Eye (tissue), 1 donor: ENCODE data around the gene IQGAP3.
A peak's percentile ranks its signal among the peaks of the same experiment; 100 is the strongest.
"Not testable (repeated sequence)": the region's sequence is repeated elsewhere in the genome, so short reads cannot be mapped to it uniquely, and the experiment has no call there.

Source experiments
- DNase-seq: peaks from one replicate; pipeline ENCODE4 v3.0.0-alpha.2; 2015

IQGAP3 gene

GRCh38 chr1:156594190-156594589 is 21.8 kb upstream of the IQGAP3 start:
- DNase-seq = no peak

- DNase-seq = no peak
Measured at GRCh38 chr1:156593661-156593989, 21.3 kb upstream of the IQGAP3 start.

DNA sequence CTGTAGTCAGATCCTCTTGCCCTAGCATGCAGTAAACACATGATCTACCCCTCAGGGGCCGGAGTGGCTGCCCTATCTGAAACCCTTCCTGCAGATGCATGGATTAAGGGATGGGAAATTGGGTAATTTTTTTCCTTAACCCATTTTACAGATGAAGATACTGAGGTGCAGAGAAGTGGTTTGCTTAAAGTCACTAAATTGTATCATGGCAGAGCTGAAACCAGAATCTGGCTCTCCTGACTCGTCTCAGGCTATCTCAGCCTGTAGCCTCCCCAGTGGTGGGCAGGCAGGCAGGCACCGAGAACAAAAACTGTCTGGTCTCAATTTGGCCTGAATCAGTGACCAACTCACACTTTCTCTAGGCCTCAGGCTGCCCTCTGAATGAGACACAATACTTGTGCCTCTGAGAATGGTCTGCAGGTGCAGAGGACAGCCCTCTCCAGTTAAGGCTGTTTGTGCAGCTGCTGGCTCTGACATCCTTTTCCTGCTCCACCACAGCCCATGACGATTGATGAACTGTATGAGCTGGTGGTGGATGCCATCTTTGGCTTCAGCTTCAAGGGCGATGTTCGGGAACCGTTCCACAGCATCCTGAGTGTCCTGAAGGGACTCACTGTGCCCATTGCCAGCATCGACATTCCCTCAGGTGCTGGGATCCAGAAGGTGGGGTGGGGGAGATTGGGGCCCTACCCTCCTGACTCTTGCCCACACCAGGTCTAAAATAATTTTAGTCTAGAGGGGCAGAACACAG is 20.7 kb upstream of the IQGAP3 start:
- DNase-seq = no peak

DNA sequence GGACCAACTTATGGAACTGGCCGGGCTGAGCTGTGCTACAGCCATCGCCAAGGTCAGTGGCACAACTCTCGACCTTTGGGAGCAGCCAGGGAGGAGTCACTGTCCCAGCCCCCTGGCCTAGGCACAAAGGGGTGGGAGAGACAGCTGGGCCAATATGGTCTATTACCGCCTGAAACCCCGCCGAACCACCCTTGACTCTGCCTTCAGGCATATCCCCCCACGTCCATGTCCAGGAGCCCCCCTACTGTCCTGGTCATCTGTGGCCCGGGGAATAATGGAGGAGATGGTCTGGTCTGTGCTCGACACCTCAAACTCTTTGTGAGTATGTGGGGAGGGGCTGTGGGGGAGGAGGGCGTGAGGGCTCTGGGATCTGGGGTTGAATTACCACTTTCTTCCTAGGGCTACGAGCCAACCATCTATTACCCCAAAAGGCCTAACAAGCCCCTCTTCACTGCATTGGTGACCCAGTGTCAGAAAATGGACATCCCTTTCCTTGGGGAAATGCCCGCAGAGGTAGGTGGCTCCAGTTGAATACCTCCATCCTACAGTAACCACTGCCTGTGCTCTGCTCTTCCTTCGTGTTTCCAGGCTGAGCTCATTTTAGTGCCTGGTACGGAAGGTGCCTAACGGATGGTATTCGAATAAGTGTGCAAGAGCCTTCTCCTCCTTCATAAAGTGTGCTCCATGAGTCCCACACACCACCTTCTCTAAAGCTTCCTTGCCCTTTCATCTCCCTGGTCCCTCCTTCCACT is 20.0 kb upstream of the IQGAP3 start:
- DNase-seq = no peak

DNA sequence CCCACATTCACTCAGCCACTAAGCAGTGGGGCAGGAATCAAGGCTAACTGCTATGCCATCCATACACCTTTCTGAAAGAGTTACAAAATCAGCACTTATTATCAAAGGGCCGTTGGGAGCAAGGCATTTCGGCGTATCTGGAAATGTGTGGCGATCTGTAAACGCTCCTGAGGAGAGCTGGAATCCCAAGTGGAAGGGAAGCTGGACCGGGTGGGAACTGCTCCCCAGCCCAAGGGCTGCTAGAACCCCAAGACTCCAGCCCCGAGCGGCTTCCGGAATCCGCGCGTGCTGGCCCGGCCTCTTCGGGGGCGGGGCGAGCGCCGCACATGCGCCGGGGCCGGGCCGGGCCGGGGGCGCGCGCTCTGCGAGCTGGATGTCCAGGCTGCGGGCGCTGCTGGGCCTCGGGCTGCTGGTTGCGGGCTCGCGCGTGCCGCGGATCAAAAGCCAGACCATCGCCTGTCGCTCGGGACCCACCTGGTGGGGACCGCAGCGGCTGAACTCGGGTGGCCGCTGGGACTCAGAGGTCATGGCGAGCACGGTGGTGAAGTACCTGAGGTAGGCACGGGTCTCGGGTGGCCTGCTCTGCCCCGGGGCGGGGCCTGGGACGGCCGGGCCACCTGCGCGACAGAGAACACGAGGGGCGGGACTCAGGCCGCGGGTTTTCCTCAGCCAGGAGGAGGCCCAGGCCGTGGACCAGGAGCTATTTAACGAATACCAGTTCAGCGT is 19.2 kb upstream of the IQGAP3 start, which contains the start of gene NAXE:
NAXE (plus strand) TSS at position 345 of the 726 bp plus-strand sequence; CDS start at position 374, 29 bp downstream.
- peak; percentile 83 for DNase-seq

DNA sequence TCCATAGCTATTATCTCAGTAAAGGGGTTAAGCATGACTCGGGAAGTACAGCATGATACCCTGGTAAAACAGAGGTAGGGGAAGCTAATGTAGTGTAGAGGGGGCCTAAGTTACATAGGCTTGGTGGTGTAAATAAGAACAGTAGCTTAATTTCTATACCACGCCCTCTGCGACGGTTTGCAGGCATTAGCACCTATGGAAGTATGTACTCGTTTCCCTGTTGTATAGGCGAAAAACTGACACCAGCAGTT is 18.7 kb upstream of the IQGAP3 start:
- DNase-seq = no peak

- DNase-seq = no peak
Measured at GRCh38 chr1:156590326-156591180, 18.2 kb upstream of the IQGAP3 start.

- DNase-seq = no peak
Measured at GRCh38 chr1:156589546-156589945, 17.2 kb upstream of the IQGAP3 start.

- not testable (repeated sequence) for DNase-seq
Measured at GRCh38 chr1:156587927-156588326, 15.6 kb upstream of the IQGAP3 start.

GRCh38 chr1:156586892-156587477 is 14.6 kb upstream of the IQGAP3 start:
- no peak for DNase-seq

DNA sequence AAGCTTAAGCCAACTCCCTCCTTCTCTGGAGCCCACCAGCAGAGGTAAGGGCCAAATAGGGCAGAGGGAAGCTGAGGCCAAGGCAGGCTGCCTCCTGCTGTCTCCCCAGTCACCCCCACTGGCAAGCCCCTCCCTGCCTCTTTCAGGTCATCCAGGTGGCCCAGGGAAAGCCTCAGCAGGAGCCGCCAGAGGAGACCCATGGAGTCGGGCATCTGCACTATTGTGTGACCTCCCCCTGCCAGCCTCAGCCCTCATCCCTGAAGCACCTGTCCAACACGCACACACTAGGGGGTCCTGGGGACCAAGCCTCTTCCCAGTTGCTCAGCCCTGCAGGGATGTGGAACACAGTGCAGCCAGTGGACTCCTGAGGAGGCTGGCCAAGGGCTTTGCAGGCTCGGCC is 14.0 kb upstream of the IQGAP3 start:
- no peak for DNase-seq

GRCh38 chr1:156584813-156585212 is 12.4 kb upstream of the IQGAP3 start:
- no peak for DNase-seq

- DNase-seq = peak; percentile 93
Measured at GRCh38 chr1:156583821-156584622, 11.7 kb upstream of the IQGAP3 start.

DNA sequence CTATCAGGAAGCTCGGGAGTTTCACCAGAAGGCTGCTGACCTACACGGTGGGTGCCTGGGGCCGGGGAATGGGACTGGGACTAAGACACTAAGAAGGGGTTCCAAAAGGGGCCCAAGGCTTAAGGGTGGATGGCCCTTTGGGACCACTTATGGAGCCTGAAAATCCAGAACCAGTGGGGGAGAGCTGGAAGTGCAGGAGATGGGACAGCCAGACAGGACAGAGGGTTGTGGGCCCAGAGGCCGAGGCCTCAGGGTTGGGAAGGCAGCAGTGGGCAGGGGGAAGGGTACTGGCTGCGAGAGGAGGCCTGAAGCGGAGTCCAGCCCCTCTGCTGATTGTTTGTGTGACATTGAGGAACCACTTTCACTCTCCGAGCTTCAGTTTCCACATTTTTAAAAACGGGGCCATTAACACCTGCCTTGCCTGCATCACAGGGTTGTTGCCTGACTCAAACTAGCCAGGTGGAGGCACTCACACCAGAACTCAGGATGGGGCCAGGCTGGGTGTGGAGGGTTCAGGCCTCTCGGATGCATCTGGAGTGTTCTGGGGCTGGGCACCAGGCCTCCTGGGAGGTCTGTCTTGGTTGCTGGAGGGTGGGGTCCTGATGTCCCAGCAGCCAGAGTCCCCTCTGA is 10.1 kb upstream of the IQGAP3 start:
- no peak for DNase-seq

DNA sequence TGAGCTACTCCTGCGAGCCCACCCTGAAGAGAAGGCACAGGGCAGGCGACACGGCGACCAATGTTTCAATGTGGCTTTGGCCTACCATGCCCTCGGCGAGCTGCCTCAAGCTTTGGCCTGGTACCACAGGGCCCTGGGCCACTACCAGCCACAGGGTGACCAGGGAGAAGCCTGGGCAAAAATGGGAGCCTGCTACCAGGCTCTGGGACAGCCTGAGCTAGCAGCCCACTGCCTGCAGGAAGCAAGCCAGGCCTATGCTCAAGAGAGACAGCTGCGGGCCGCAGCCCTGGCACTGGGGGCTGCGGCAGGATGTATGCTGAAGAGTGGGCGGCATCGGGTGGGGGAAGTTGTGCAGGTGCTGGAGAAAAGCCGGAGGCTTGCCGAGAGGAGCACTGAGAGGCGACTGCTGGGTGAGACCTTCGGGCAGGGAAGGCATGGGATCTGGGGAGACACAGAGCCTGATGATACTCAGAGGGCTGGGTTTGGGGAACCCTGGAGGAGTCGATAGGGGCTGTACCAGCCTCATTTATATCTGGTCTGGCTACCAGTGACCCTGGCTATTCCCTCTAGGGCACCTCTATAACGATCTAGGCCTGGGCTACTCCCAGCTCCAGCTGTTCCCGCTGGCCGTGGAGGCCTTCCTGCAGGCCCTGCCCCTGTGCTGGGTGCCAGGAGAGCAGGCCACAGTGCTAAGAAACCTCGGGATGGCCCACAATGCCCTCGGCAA is 9.5 kb upstream of the IQGAP3 start:
- DNase-seq = no peak

DNA sequence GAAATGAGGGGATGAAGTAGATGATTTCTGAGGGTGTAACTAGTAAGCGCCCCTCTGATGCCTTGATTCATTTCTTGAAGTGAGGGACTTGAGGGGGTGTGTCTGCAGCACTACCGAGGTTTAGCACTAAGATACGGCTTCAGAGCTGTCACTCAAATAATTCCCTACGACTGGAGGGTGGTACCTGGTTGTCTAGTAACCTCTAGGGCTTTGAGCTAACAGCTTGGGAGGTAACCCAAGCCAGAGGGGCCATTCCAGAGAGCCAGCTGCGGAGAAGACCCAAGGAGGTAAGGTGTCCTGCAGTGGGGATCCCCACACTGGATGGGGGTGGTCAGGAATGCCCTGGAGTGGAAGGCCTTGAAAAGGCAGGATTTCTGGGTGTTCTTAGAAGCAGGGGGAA is 7.1 kb upstream of the IQGAP3 start, which contains the start of gene TTC24:
TTC24 (plus strand) TSS at position 252 of the 400 bp plus-strand sequence. CDS start 1,642 bp downstream, outside the sequence.
- DNase-seq = no peak

DNA sequence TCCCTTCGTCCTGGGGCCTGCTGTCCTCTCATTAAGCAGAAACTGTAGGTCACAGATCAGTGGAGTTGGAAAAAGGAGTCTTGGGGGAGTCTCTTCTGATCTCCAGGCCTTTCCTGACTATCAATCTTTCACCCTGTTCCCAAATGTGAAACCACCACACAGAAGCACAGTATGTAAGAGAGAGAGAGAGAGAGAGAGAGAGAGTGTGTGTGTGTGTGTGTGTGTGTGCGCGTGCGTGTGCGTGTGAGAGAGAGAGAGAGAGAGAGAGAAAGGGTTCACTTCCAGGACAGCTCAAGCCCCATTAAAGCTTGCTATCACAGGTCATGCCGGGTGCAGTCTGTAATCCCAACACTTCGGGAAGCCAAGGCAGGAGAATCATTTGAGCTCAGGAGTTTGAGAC is 5.7 kb upstream of the IQGAP3 start:
- peak; percentile 48 for DNase-seq

DNA sequence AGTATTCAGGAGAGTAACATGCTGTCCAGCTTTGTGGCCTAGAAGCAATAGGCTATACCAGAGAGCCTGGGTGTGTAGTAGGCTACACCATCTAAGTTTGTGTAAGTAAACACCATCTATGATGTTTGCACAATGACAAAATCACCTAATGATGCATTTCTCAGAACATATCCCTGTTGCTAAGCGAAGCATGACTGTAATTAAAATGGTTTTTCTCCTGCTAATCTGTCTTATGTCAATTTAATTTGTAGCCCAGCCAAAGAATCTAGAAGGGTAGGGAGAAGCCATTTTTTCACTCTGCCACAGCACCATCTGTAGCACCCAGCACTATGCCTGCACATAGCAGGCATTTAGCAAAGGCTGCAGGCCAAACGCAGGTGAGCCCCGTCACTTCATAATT is 5.2 kb upstream of the IQGAP3 start:
- DNase-seq = no peak

GRCh38 chr1:156574039-156574633 is 1.8 kb upstream of the IQGAP3 start:
- no peak for DNase-seq

GRCh38 chr1:156572663-156573018 is 276 bp upstream of the IQGAP3 start:
- DNase-seq = no peak
